Natural killer cell (primary cell): ENCODE data around the gene COX14. TPM values are rescaled to one million over a fixed set of nuclear protein-coding genes. Genes with fewer than 3 reads are reported as not detected.

Source experiments
- ATAC-seq, 3 donors: fragments of 150-1000 bp in 2 of 3; fragments of 200-7000 bp in 1 of 3; cut with Tn5 transposase; 1 replicate in 1 of 3; 2 replicates in 2 of 3; pipeline ENCODE4 v1.10.0; 2021; ENCODE audit warnings: mild to moderate bottlenecking in 2 of 3, moderate library complexity in 2 of 3
- DNase-seq, 2 donors: peaks; one replicate each; pipeline versions ENCODE4 v3.0.0 to v3.0.0-alpha.2; 2013 to 2021; ENCODE audit warnings: mixed read lengths in 1 of 2
- H3K27ac ChIP-seq: one replicate; pipeline ENCODE4 v1.5.1; 2013; ENCODE audit warnings: mild to moderate bottlenecking, low read length
- H3K27me3 ChIP-seq: one replicate; pipeline ENCODE4 v1.6.1; 2013; ENCODE audit warnings: low read length; ENCODE audit not compliant: control insufficient read depth, insufficient read depth
- H3K36me3 ChIP-seq: one replicate; pipeline ENCODE4 v1.6.1; 2013; ENCODE audit warnings: low read length; ENCODE audit not compliant: control insufficient read depth, insufficient read depth
- H3K4me1 ChIP-seq: one replicate; pipeline ENCODE4 v1.6.1; 2013; ENCODE audit warnings: low read length; ENCODE audit not compliant: control insufficient read depth, insufficient read depth
- H3K4me3 ChIP-seq: one replicate; pipeline ENCODE4 v1.5.1; 2013; ENCODE audit warnings: low read length
- H3K9me3 ChIP-seq: one replicate; pipeline ENCODE4 v1.6.1; 2013; ENCODE audit warnings: low read length; ENCODE audit not compliant: control insufficient read depth, insufficient read depth
- H3K27ac Mint-ChIP-seq, 2 donors: one replicate each; pipeline ENCODE4 v1.8.0; 2022; ENCODE audit warnings: mild to moderate bottlenecking in 2 of 2, mixed read lengths in 2 of 2, moderate library complexity in 1 of 2
- H3K27me3 Mint-ChIP-seq, 2 donors: one replicate each; pipeline ENCODE4 v1.8.0; 2022; ENCODE audit warnings: low read depth in 2 of 2, mixed read lengths in 2 of 2
- H3K36me3 Mint-ChIP-seq: one replicate; pipeline ENCODE4 v1.8.0; 2022; ENCODE audit warnings: mixed read lengths
- H3K4me1 Mint-ChIP-seq, 2 donors: one replicate each; pipeline ENCODE4 v1.8.0; 2022; ENCODE audit warnings: mixed read lengths in 2 of 2
- H3K4me3 Mint-ChIP-seq: one replicate; pipeline ENCODE4 v1.8.0; 2022; ENCODE audit warnings: mild to moderate bottlenecking, moderate library complexity, mixed read lengths
- H3K9me3 Mint-ChIP-seq, 2 donors: one replicate each; pipeline ENCODE4 v1.8.0; 2022; ENCODE audit warnings: mixed read lengths in 2 of 2
- CTCF ChIP-seq: fragments of 200-600 bp; IDR thresholded peaks from one replicate; pipeline ENCODE4 v1.8.0; 2022; ENCODE audit warnings: antibody characterized with exemption
- WGBS: methylation state at CpG from one replicate; pipeline ENCODE4 v1.1.7; 2013; ENCODE audit warnings: missing lambda C conversion rate; ENCODE audit not compliant: insufficient coverage; 5-methylcytosine and 5-hydroxymethylcytosine counted together
- intact Hi-C: fragments of 100-400 bp; cut with micrococcal nuclease; formaldehyde crosslinking; loops from one replicate; pipeline ENCODE4 v1.14.2; 2022
- total RNA-seq, 4 donors: library from RNA; stranded (reverse); fragments of 120-200 nt in 1 of 4; gene quantifications; one replicate each; pipeline versions ENCODE4 v1.2.3 to v1.2.4, GENCODE V29; 2013 to 2022

The COX14 gene
- total RNA-seq, 3 donors from 2014 or later (not counting 1 experiment from before 2014, with no cell fraction given) = 32.8 to 42.6 (median 36.7) TPM

- no peaks in the 10 kb centered on the region for H3K27me3 ChIP-seq
- ATAC-seq = no peak
- H3K27ac ChIP-seq = no peak overlapping the region
- Mint-ChIP-seq H3K4me1 (peaks cover 28 to 36% of the 10 kb centered on the region in 2 donors), H3K36me3 (peaks cover 6% of the 10 kb centered on the region), H3K9me3 (no peaks in the 10 kb centered on the region), H3K4me3 (no peak overlapping the region), H3K27me3 (no peaks in the 10 kb centered on the region), H3K27ac (no peak overlapping the region)
- no peak for TF ChIP-seq CTCF
- no peak for DNase-seq
- H3K4me3 ChIP-seq = no peak overlapping the region
- intact Hi-C loops = loop anchor here (10.0 kb wide), 1 partner anchor 225 kb away; no protein-coding TSS in a partner anchor
- peaks cover 6% of the 10 kb centered on the region for H3K4me1 ChIP-seq
- no peaks in the 10 kb centered on the region for H3K9me3 ChIP-seq
- WGBS = 97% methylated on average over 7 of the region's 7 CpGs
- peaks cover 49% of the 10 kb centered on the region for H3K36me3 ChIP-seq
These were observed 22.3 kb upstream of the COX14 start for GRCh38 chr12:50089730-50090129.

GRCh38 chr12:50090391-50090790 is 21.6 kb upstream of the COX14 start:
- 100% methylated on average over 3 of the region's 5 CpGs for WGBS
- no peak for ATAC-seq

GRCh38 chr12:50097952-50098351 is 14.1 kb upstream of the COX14 start:
- intact Hi-C loops = no loop called here
- no peak for ATAC-seq
- Histone ChIP-seq H3K4me1 (no peaks in the 10 kb centered on the region), H3K27ac (no peak overlapping the region), H3K9me3 (no peaks in the 10 kb centered on the region), H3K27me3 (no peaks in the 10 kb centered on the region), H3K36me3 (peaks cover 72% of the 10 kb centered on the region), H3K4me3 (no peak overlapping the region)
- no peak for TF ChIP-seq CTCF
- H3K4me3 Mint-ChIP-seq = no peak overlapping the region
- H3K36me3 Mint-ChIP-seq = peaks cover 30% of the 10 kb centered on the region
- H3K9me3 Mint-ChIP-seq = no peaks in the 10 kb centered on the region
- WGBS = 99% methylated on average over 6 of the region's 6 CpGs
- no peak for DNase-seq
- H3K27ac Mint-ChIP-seq = no peak overlapping the region
- no peaks in the 10 kb centered on the region for H3K4me1 Mint-ChIP-seq
- no peaks in the 10 kb centered on the region for H3K27me3 Mint-ChIP-seq

More at GRCh38 chr12:50090391-50090790, 21.6 kb upstream of the COX14 start:
- DNase-seq = no peak
- Mint-ChIP-seq H3K4me1 (peaks cover 28 to 30% of the 10 kb centered on the region in 2 donors), H3K27ac (no peak overlapping the region), H3K9me3 (no peaks in the 10 kb centered on the region), H3K27me3 (no peaks in the 10 kb centered on the region), H3K4me3 (no peak overlapping the region), H3K36me3 (peaks cover 6% of the 10 kb centered on the region)
- no peaks in the 10 kb centered on the region for H3K27me3 ChIP-seq
- no peak overlapping the region for H3K4me3 ChIP-seq
- no peaks in the 10 kb centered on the region for H3K9me3 ChIP-seq
- peaks cover 6% of the 10 kb centered on the region for H3K4me1 ChIP-seq
- intact Hi-C loops = no loop called here
- TF ChIP-seq CTCF = no peak
- peaks cover 53% of the 10 kb centered on the region for H3K36me3 ChIP-seq
- no peak overlapping the region for H3K27ac ChIP-seq

GRCh38 chr12:50099302-50100008 is 12.6 kb upstream of the COX14 start:
- no peak for TF ChIP-seq CTCF
- H3K27me3 Mint-ChIP-seq = no peaks in the 10 kb centered on the region
- no peak for ATAC-seq
- H3K4me3 Mint-ChIP-seq = no peak overlapping the region
- WGBS = 95% methylated on average over 5 of the region's 5 CpGs
- peaks cover 30% of the 10 kb centered on the region for H3K36me3 Mint-ChIP-seq
- H3K27ac Mint-ChIP-seq = peak overlapping the region in 1 of 2 donors; percentile 51
- H3K9me3 Mint-ChIP-seq = no peaks in the 10 kb centered on the region
- H3K4me1 ChIP-seq = no peaks in the 10 kb centered on the region
- H3K36me3 ChIP-seq = peaks cover 59% of the 10 kb centered on the region
- H3K4me3 ChIP-seq = no peak overlapping the region
- no peak overlapping the region for H3K27ac ChIP-seq
- intact Hi-C loops = no loop called here
- H3K4me1 Mint-ChIP-seq = no peaks in the 10 kb centered on the region
- H3K27me3 ChIP-seq = no peaks in the 10 kb centered on the region
- no peak for DNase-seq
- H3K9me3 ChIP-seq = no peaks in the 10 kb centered on the region
